Smooth muscle cell (in vitro differentiated cells): Measurements from ENCODE around the gene SCNN1A. TPM values are rescaled to one million over a fixed set of nuclear protein-coding genes. Genes with fewer than 3 reads are reported as not detected.

ENCODE experiments used
- DNase-seq: peaks from one replicate; lab custom pipeline; 2025; ENCODE audit not compliant: unreplicated experiment; lab: John Stamatoyannopoulos, UW
- H2AFZ ChIP-seq: fragments of 200-600 bp; sonication (generic); 2 replicates; pipeline ENCODE4 v1.6.0; 2016; ENCODE audit warnings: antibody characterized with exemption, low read depth, mild to moderate bottlenecking
- H3F3A ChIP-seq: fragments of 200-600 bp; sonication (generic); 2 replicates; pipeline ENCODE4 v1.6.0; 2017; ENCODE audit warnings: antibody characterized with exemption, low read depth
- H3K27ac ChIP-seq: fragments of 200-600 bp; sonication (generic); 2 replicates; pipeline ENCODE4 v1.5.1; 2016; ENCODE audit warnings: low read depth, mild to moderate bottlenecking
- H3K27me3 ChIP-seq: fragments of 200-600 bp; sonication (generic); 2 replicates; pipeline ENCODE4 v1.6.1; 2016; ENCODE audit warnings: low read depth, mild to moderate bottlenecking
- H3K36me3 ChIP-seq: fragments of 200-600 bp; sonication (generic); 2 replicates; pipeline ENCODE4 v1.5.1; 2016; ENCODE audit warnings: low read depth
- H3K4me1 ChIP-seq: fragments of 200-600 bp; sonication (generic); 2 replicates; pipeline ENCODE4 v1.5.1; 2016; ENCODE audit warnings: low read depth
- H3K4me2 ChIP-seq: fragments of 200-600 bp; sonication (generic); 2 replicates; pipeline ENCODE4 v1.6.0; 2016; ENCODE audit warnings: mild to moderate bottlenecking
- H3K4me3 ChIP-seq: fragments of 200-600 bp; sonication (generic); 2 replicates; pipeline ENCODE4 v1.5.1; 2016; ENCODE audit warnings: mild to moderate bottlenecking
- H3K79me2 ChIP-seq: fragments of 200-600 bp; sonication (generic); 2 replicates; pipeline ENCODE4 v1.6.0; 2016; ENCODE audit warnings: low read depth, mild to moderate bottlenecking
- H3K9ac ChIP-seq: fragments of 200-600 bp; sonication (generic); 2 replicates; pipeline ENCODE4 v1.6.0; 2016; ENCODE audit warnings: low read depth
- H3K9me3 ChIP-seq: fragments of 200-600 bp; sonication (generic); replicated peaks from 2 replicates; pipeline ENCODE4 v1.5.1; 2016; ENCODE audit warnings: low read depth
- H4K20me1 ChIP-seq: fragments of 200-600 bp; sonication (generic); 2 replicates; pipeline ENCODE4 v1.6.0; 2016; ENCODE audit warnings: low read depth
- CTCF ChIP-seq: fragments of 200-600 bp; sonication (generic); IDR thresholded peaks from 2 replicates; pipeline ENCODE4 v1.5.1; 2017; ENCODE audit warnings: borderline replicate concordance, mild to moderate bottlenecking, antibody characterized with exemption; ENCODE audit not compliant: insufficient read depth, poor library complexity, severe bottlenecking
- WGBS: methylation state at CpG from one replicate; pipeline ENCODE4 v1.1.7; 2016; ENCODE audit warnings: low lambda C conversion rate; 5-methylcytosine and 5-hydroxymethylcytosine counted together
- polyA plus RNA-seq: library from polyadenylated mRNA; unstranded; fragments of >200 nt; fragmentation: Nextera tagmentation; extraction: Ambion mirVana; gene quantifications from 2 replicates; pipeline ENCODE4 v1.2.1, GENCODE V29; 2016
- total RNA-seq: library from RNA; depleted of rRNA; stranded (reverse); fragments of >200 nt; gene quantifications from 2 replicates; pipeline ENCODE4 v1.2.3, GENCODE V29; 2014

SCNN1A gene
- total and polyA plus RNA-seq, 2 experiments from 2014 or later = 0.57 to 1.3 TPM

- Histone ChIP-seq H3K36me3 (no peaks in the 10 kb centered on the region), H3K4me1 (peaks cover 35% of the 10 kb centered on the region), H3K9me3 (no peaks in the 10 kb centered on the region), H3K4me3 (peak overlapping the region; percentile 42), H3K27ac (peak overlapping the region; percentile 98), H4K20me1 (peaks cover 75% of the 10 kb centered on the region), H3K9ac (peak overlapping the region; percentile 87), H3K79me2 (peaks cover 80% of the 10 kb centered on the region), H3K27me3 (no peaks in the 10 kb centered on the region), H3F3A (peaks cover 49% of the 10 kb centered on the region), H2AFZ (no peak overlapping the region), H3K4me2 (peak overlapping the region; percentile 90)
- TF ChIP-seq CTCF = peak; percentile 34
- WGBS = 4% methylated on average over 11 of the region's 11 CpGs
- DNase-seq = peak; percentile 68
These were observed 39.8 kb downstream of the SCNN1A start for GRCh38 chr12:6335451-6336078.

- peaks cover 80% of the 10 kb centered on the region for H3K79me2 ChIP-seq
- H3K4me3 ChIP-seq = peak overlapping the region; percentile 42
- H3K4me1 ChIP-seq = peaks cover 35% of the 10 kb centered on the region
- H3F3A ChIP-seq = peaks cover 47% of the 10 kb centered on the region
- H2AFZ ChIP-seq = no peak overlapping the region
- no peaks in the 10 kb centered on the region for H3K36me3 ChIP-seq
- TF ChIP-seq CTCF = no peak
- 77% methylated on average over 13 of the region's 13 CpGs for WGBS
- H3K9me3 ChIP-seq = no peaks in the 10 kb centered on the region
- peak overlapping the region; percentile 90 for H3K4me2 ChIP-seq
- peak overlapping the region; percentile 98 for H3K27ac ChIP-seq
- peaks cover 70% of the 10 kb centered on the region for H4K20me1 ChIP-seq
- no peak for DNase-seq
- H3K9ac ChIP-seq = peak overlapping the region; percentile 87
- H3K27me3 ChIP-seq = no peaks in the 10 kb centered on the region
These were observed 40.4 kb downstream of the SCNN1A start for GRCh38 chr12:6334940-6335450.

GRCh38 chr12:6334359-6334758 lies 41.0 kb downstream of the SCNN1A start:
- no peak for DNase-seq
- no peak overlapping the region for H2AFZ ChIP-seq
- H3K4me3 ChIP-seq = no peak overlapping the region
- H3K79me2 ChIP-seq = peaks cover 78% of the 10 kb centered on the region
- peak overlapping the region; percentile 98 for H3K27ac ChIP-seq
- no peaks in the 10 kb centered on the region for H3K36me3 ChIP-seq
- H3K4me2 ChIP-seq = peak overlapping the region; percentile 90
- peaks cover 64% of the 10 kb centered on the region for H4K20me1 ChIP-seq
- H3K27me3 ChIP-seq = no peaks in the 10 kb centered on the region
- H3K4me1 ChIP-seq = peaks cover 35% of the 10 kb centered on the region
- no peaks in the 10 kb centered on the region for H3K9me3 ChIP-seq
- 64% methylated on average over 5 of the region's 5 CpGs for WGBS
- H3F3A ChIP-seq = peaks cover 43% of the 10 kb centered on the region
- H3K9ac ChIP-seq = peak overlapping the region; percentile 87
- TF ChIP-seq CTCF = no peak

- Histone ChIP-seq H2AFZ (no peak overlapping the region), H3K4me1 (peaks cover 35% of the 10 kb centered on the region), H3K79me2 (peaks cover 71% of the 10 kb centered on the region), H3K36me3 (no peaks in the 10 kb centered on the region), H3K4me3 (no peak overlapping the region), H3K4me2 (peak overlapping the region; percentile 43), H3K27me3 (no peaks in the 10 kb centered on the region), H3F3A (peaks cover 43% of the 10 kb centered on the region), H3K9me3 (no peaks in the 10 kb centered on the region), H3K9ac (peak overlapping the region; percentile 53), H4K20me1 (peaks cover 61% of the 10 kb centered on the region), H3K27ac (peak overlapping the region; percentile 98)
- DNase-seq = no peak
- WGBS = 50% methylated on average over 9 of the region's 9 CpGs
- no peak for TF ChIP-seq CTCF
These were observed 41.8 kb downstream of the SCNN1A start for GRCh38 chr12:6333566-6333965.
